ENCODE measurements around the gene SP140L.

Gene SP140L

DNA sequence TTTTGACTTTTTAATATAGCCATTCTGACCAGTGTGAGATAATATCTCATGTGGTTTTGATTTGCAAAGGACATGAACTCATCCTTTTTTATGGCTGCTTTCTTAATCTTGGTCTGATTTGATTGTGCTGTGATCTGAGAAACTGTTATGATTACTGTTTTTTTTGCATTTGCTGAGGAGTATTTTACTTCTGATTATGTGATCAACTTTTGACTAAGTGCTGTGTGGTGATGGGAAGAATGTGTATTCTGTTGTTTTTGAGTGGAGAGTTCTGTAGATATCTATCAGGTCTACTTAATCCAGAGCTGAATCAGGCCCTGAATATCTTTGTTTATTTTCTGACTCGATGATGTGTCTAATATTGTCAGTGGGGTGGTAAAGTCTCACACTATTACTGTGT, 16.8 kb downstream of the SP140L start:
- TF ChIP-seq CEBPB (IDR thresholded peaks at IDR 0.05) (no peak), YY1 (IDR thresholded peaks at IDR 0.05; ENCODE audit: low read depth) (no peak), EGR1 (IDR thresholded peaks at IDR 0.05) (no peak), RAD21 (IDR thresholded peaks at IDR 0.05; ENCODE audit: low read depth) (no peak), TAF1 (IDR thresholded peaks at IDR 0.05; ENCODE audit: low read depth) (no peak), CREB1 (IDR thresholded peaks at IDR 0.05; ENCODE audit: low read depth) (no peak), TCF12 (IDR thresholded peaks at IDR 0.05; ENCODE audit: low read depth) (no peak), REST (IDR thresholded peaks at IDR 0.05; ENCODE audit: low read depth) (no peak), TEAD4 (IDR thresholded peaks at IDR 0.05) (no peak), NFIC (IDR thresholded peaks at IDR 0.05) (no peak), ZBTB7A (IDR thresholded peaks at IDR 0.05; ENCODE audit: low read depth) (no peak), FOXM1 (IDR thresholded peaks at IDR 0.05; ENCODE audit: borderline replicate concordance, low read depth) (no peak), EP300 (IDR thresholded peaks at IDR 0.05; ENCODE audit: borderline replicate concordance) (no peak)
- TF ChIP-seq, protein P1, sequence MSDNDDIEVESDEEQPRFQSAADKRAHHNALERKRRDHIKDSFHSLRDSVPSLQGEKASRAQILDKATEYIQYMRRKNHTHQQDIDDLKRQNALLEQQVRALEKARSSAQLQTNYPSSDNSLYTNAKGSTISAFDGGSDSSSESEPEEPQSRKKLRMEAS (IDR thresholded peaks at IDR 0.05) = no peak
- TF ChIP-seq, protein P2, sequence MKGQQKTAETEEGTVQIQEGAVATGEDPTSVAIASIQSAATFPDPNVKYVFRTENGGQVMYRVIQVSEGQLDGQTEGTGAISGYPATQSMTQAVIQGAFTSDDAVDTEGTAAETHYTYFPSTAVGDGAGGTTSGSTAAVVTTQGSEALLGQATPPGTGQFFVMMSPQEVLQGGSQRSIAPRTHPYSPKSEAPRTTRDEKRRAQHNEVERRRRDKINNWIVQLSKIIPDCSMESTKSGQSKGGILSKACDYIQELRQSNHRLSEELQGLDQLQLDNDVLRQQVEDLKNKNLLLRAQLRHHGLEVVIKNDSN (IDR thresholded peaks at IDR 0.05) = no peak

DNA sequence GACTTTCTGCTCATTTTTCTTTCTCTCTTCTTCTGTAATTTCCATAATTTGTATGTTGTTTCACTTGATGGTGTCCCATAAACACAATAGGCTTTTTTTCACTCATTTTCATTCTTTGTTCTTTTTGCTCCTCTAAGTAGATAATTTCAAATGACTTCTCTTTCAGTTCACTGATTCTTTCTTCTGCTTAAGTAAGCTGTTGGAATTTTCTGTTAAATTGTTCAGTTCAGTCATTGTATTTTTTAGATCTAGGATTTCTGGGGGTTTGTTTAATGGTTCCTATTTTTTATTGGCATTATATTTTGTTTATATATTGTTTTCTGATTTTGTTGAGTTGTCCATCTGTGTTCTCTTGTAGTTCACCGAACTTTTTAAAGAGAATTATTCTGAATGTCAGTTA, 19.5 kb downstream of the SP140L start:
- TF ChIP-seq RAD21 (IDR thresholded peaks at IDR 0.05; ENCODE audit: low read depth) = no peak
- no peak for TF ChIP-seq TCF12 (IDR thresholded peaks at IDR 0.05; ENCODE audit: low read depth)
- TF ChIP-seq EGR1 (IDR thresholded peaks at IDR 0.05) = no peak
- no peak for TF ChIP-seq CEBPB (IDR thresholded peaks at IDR 0.05)
- TF ChIP-seq NFIC (IDR thresholded peaks at IDR 0.05) = no peak
- no peak for TF ChIP-seq ZBTB7A (IDR thresholded peaks at IDR 0.05; ENCODE audit: low read depth)
- TF ChIP-seq YY1 (IDR thresholded peaks at IDR 0.05; ENCODE audit: low read depth) = no peak
- TF ChIP-seq FOXM1 (IDR thresholded peaks at IDR 0.05; ENCODE audit: borderline replicate concordance, low read depth) = no peak
- TF ChIP-seq TEAD4 (IDR thresholded peaks at IDR 0.05) = no peak
- no peak for TF ChIP-seq CREB1 (IDR thresholded peaks at IDR 0.05; ENCODE audit: low read depth)
- TF ChIP-seq REST (IDR thresholded peaks at IDR 0.05; ENCODE audit: low read depth) = no peak
- TF ChIP-seq, protein P1 (IDR thresholded peaks at IDR 0.05) = no peak
- TF ChIP-seq EP300 (IDR thresholded peaks at IDR 0.05; ENCODE audit: borderline replicate concordance) = no peak
- no peak for TF ChIP-seq TAF1 (IDR thresholded peaks at IDR 0.05; ENCODE audit: low read depth)
- TF ChIP-seq, protein P2 (IDR thresholded peaks at IDR 0.05) = no peak

- TF ChIP-seq EGR1 (IDR thresholded peaks at IDR 0.05) (no peak), CEBPB (IDR thresholded peaks at IDR 0.05) (no peak), RAD21 (IDR thresholded peaks at IDR 0.05; ENCODE audit: low read depth) (no peak), TCF12 (IDR thresholded peaks at IDR 0.05; ENCODE audit: low read depth) (no peak), ZBTB7A (IDR thresholded peaks at IDR 0.05; ENCODE audit: low read depth) (no peak), YY1 (IDR thresholded peaks at IDR 0.05; ENCODE audit: low read depth) (no peak), TAF1 (IDR thresholded peaks at IDR 0.05; ENCODE audit: low read depth) (no peak), TEAD4 (IDR thresholded peaks at IDR 0.05) (no peak), EP300 (IDR thresholded peaks at IDR 0.05; ENCODE audit: borderline replicate concordance) (no peak), REST (IDR thresholded peaks at IDR 0.05; ENCODE audit: low read depth) (no peak), NFIC (IDR thresholded peaks at IDR 0.05) (no peak), FOXM1 (IDR thresholded peaks at IDR 0.05; ENCODE audit: borderline replicate concordance, low read depth) (no peak), CREB1 (IDR thresholded peaks at IDR 0.05; ENCODE audit: low read depth) (no peak)
- TF ChIP-seq, protein P2 (IDR thresholded peaks at IDR 0.05) = no peak
- TF ChIP-seq, protein P1 (IDR thresholded peaks at IDR 0.05) = no peak
Measured at GRCh38 chr2:230346921-230347533, 20.0 kb downstream of the SP140L start.
